ENCODE results near the gene SYP.

SYP gene

GRCh38 chrX:49199906-49200771 lies at the start of gene SYP:
Gene SYP, minus strand, starts transcription at chrX:49200193. Its CDS starts 7 bp downstream, at chrX:49200186.
- no peak for FAIRE-seq

GRCh38 chrX:49249616-49250015 lies 49.6 kb upstream of the SYP start:
- no peak for FAIRE-seq

- no peak for FAIRE-seq
Measured at GRCh38 chrX:49249071-49249470, 49.1 kb upstream of the SYP start.

- no peak for FAIRE-seq
Measured at GRCh38 chrX:49247916-49248811, 48.2 kb upstream of the SYP start.

GRCh38 chrX:49247346-49247745 lies 47.4 kb upstream of the SYP start:
- FAIRE-seq, result no peak

- no peak for FAIRE-seq
Measured at GRCh38 chrX:49246541-49246940, 46.5 kb upstream of the SYP start.

DNA sequence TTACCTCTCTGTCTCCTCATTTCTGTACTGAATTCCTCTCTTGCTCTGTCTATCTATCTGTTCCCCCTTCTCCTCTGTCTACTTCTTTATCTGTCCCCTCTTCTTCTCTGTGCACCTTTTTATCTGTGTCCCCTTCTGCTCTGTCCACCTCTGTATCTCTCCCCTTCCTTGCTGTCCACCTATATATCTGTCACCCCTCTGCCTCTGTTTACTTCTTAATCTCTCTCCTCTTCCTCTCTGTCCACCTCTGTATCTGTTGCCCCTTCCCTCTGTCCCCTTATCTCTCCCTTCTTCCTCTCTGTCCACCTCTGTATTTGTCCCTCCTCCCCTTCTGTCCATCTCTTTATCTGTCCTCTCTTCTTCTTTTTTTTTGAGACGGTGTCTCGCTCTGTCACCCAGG lies 44.2 kb upstream of the SYP start:
- FAIRE-seq, result no peak

DNA sequence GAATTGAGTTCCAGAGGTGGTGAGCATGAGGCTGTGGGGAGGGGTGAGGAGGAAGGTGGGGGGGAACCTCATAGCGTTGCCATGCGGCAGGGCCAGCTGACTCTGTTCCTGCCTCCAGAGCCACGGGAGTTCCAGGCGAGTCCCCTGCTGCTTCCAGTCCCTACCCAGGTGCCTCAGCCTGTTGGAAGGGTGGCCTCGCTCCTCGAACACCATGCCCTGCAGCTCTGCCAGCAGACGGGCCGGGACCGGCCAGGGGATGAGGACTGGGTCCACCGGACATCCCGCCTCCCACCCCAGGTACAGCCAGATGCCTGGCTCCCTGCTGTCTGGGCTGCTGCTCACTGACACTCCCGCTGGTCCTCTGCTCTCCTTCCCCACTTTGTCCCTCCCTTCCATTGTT lies 43.2 kb upstream of the SYP start:
- no peak for FAIRE-seq

DNA sequence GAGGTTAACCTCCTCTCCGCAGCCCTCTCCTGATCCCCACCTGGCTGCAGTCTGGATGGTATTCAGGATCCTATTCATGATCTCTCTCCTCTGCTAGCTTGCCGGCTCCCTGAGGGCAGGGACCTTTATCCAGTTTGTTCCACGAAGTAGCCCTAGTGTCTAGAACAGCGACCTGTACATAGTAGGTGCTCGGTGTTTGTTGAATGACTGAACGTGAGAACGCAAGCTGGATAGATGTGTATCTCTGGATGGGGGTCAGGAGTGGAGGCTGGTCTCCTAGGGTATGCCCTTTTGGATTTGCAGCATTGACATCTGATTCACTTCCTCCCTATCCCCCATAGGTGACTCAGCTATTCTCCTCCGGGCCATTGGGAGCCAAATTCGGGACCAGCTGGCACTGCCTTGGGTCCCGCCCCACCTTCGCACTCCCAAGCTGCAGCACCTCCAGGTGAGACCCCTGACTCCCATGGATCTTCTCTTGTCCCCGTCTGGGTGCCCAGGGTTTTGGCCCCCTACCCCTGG lies 42.6 kb upstream of the SYP start:
- FAIRE-seq, result no peak

GRCh38 chrX:49238735-49239134 lies 38.7 kb upstream of the SYP start:
- FAIRE-seq, result no peak

DNA sequence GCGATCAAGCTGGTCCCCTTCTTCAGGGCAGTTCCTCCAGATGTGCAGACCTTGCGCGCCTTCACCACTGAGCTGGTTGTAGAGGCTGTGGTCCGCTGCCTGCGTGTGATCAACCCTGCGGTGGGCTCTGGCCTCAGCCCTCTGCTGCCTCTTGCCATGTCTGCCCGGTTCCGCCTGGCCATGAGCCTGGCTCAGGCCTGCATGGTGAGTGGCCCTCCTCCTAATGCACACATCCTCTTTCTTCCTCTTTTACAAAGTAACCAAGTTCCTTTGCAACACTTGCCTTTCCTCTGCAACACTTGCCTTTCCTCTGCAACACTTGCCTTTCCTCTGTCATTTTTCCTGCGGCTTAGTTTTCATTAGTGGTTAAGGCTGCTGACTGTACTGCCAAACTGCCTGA lies 37.1 kb upstream of the SYP start:
- no peak for FAIRE-seq

- no peak for FAIRE-seq
Measured at GRCh38 chrX:49233887-49234555, 34.0 kb upstream of the SYP start.

- no peak for FAIRE-seq
Measured at GRCh38 chrX:49233176-49233575, 33.2 kb upstream of the SYP start, which contains the start of gene CACNA1F. Gene CACNA1F, minus strand, starts transcription at chrX:49233340. Its CDS starts 31 bp downstream, at chrX:49233309.

- no peak for FAIRE-seq
Measured at GRCh38 chrX:49232525-49232924, 32.5 kb upstream of the SYP start.

DNA sequence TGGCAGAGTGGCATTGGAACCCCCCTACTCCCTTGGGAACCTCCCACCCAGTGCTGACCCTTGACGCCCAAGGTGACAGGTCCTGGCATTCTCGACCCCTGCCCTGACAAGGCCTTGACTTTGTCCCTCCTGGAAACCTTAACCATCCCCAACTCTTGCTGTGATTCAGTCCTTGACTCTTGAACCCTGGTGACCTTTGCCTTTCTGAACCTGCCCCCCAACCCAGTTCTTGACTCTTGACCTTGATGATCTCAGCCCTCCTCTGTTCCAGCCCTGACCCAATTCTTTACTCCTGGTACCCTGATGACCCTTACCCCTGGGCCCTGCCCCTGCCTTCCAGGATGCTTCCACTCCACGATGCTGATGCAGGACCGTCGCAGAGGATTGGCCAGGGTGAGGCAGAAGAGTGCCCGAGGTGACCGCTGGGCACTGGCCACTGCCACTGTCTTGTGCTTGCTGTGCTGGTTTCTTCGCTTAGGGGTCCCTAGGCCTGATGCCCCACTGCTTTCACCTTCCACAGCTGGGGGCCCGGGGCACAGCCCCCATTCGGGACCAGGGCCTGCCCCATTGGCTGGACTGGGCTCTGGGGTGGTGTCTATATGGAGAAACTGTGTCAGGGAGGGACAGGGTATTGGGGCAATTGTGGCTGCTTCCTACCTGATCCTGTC lies 31.5 kb upstream of the SYP start:
- no peak for FAIRE-seq

DNA sequence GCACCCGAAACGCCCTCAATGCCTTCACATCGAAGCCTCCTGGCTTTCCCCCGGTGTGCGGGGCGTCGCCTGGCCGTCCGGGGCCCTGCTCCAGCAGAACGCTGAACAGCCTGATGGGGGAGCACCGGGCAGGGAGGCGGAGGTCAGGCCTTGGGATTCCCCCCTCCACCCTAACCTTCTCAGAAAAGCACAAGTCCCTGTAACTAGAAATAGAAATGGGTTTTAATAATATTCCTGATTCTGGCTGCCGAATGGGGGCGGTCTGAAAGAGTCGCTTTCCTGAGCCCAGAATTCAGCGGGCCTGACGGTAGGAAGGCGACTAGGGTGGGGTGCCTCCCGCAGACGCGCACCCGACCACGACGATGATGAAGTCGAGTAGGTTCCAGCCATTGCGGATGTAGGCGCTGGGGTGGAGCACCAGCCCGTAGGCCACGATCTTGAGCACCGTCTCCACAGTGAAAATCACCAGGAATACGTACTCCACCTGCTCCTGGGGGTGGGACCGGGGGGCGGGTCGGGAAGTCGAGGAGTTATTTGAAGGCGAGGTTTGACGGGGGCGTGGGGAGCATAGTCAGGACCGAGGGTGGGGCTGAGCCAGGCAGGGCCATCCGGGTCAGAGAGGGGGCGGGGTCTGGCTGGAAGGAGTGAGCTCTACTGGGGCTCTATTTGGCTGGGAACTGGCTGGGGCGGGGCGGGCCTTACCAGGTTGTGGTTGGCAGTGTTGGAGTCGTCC lies 30.7 kb upstream of the SYP start:
- no peak for FAIRE-seq

- FAIRE-seq, result no peak
Measured at GRCh38 chrX:49228185-49228584, 28.2 kb upstream of the SYP start.

GRCh38 chrX:49227726-49228125 lies 27.7 kb upstream of the SYP start:
- no peak for FAIRE-seq

DNA sequence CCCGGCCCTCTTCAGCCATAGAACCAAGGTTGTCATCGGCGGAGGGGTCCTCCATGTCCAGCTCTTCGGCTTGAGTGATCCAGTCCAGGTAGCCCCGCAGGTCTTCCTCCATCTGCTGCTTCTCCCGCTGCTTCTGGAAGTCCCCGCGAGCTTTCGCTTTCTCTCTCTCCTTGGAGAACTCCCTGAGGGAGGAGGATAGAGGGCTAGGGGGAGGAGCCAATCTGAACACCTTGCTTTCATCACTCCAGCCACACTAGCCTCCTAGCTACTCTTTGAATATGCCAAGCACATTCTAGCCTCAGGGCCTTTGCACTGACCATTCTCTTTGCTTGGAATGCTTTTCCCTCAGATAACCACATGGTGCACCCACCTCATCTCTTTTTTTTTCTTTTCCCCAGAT lies 27.0 kb upstream of the SYP start:
- FAIRE-seq, result no peak

DNA sequence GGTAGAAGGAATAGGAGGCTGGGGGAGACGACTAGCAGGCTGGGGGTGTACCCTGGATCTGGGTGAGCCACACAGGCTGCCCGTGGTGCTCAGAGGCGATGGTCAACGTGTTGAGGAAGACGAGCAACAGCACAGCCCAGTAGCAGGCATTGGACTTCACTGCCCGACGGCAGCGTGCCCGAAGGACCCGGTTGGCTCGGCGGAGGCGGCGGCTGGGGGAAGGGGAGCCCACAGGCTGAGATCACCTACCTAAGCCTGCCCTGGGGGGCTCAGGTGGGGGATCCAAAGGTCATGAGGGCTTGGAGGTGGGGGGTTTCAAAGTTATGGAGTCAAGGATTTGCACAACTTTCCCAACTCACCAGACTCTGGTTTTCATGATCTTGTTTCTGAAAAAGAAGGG lies 25.9 kb upstream of the SYP start:
- no peak for FAIRE-seq

GRCh38 chrX:49221868-49222267 lies 21.9 kb upstream of the SYP start:
- no peak for FAIRE-seq

DNA sequence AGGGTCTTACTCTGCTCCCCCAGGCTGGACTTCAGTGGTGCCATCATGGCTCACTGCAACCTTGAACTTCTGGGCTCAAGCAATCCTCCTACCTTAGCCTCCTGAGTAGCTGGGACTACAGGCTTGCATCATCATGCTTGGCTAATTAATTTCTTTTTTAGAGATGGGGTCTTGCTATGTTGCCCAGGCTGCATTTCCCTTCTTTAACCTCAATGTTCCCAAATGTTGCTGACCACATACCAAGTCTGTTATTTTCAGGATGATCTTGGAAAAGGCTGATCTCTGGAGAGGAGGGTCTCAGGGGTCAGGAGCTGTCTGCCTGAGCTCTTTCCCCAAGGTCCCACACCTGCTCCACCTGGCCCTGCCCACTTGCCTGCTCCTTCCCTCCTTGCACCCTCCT lies 20.1 kb upstream of the SYP start:
- FAIRE-seq, result no peak

Data from colon (tissue), 2 donors.